HCT116 (cell line): ENCODE results near the gene GABRE. TPM values are rescaled to one million over a fixed set of nuclear protein-coding genes. Genes with fewer than 3 reads are reported as not detected.
A peak's percentile ranks its signal among the peaks of the same experiment; 100 is the strongest.

Source experiments
- ATAC-seq: fragments of 200-7000 bp; cut with Tn5 transposase; 2 replicates; pipeline ENCODE4 v1.9.1; 2020; ENCODE audit warnings: mild to moderate bottlenecking, moderate library complexity
- BruUV-seq: library from RNA; stranded (reverse); fragments of 400-500 nt; replicated peaks from 2 replicates; lab custom pipeline; 2021; lab: Mats Ljungman, UMichigan
- CTCF ChIA-PET: fragments of 300-600 bp; sonication (Branson Sonifier 250); formaldehyde crosslinking; loops from one replicate; lab custom pipeline; 2021; ENCODE audit warnings: antibody characterized with exemption; lab: Charles Lee
- POLR2A ChIA-PET: fragments of 300-600, 350-600 bp; sonication (Branson Sonifier 250); formaldehyde crosslinking; loops from one replicate; lab custom pipeline; 2021; ENCODE audit warnings: antibody characterized with exemption; lab: Charles Lee
- RAD21 ChIA-PET, 2 experiments: fragments of 300-600 bp; sonication (Branson Sonifier 250); formaldehyde crosslinking; loops; one replicate each; lab custom pipeline; 2023; ENCODE audit warnings: low total read pairs in 2 of 2; ENCODE audit not compliant: uncharacterized antibody in 2 of 2, unreplicated experiment in 2 of 2, low non-redundant PET in 1 of 2; lab: Charles Lee
- DNase-seq: peaks from one replicate; pipeline ENCODE4 v3.0.0-alpha.2; 2010; ENCODE audit warnings: low read depth, low spot score
- H2AFZ ChIP-seq: fragments of 200-600 bp; shearing (Covaris generic), sonication (generic); 2 replicates; pipeline ENCODE4 v1.6.1; 2017; ENCODE audit warnings: low read depth, mixed run types, mixed read lengths, antibody characterized with exemption, low read length; ENCODE audit not compliant: poor library complexity, severe bottlenecking
- H3K27ac ChIP-seq: 2 replicates; pipeline ENCODE4 v1.5.1; 2012; ENCODE audit warnings: low read depth, low read length
- H3K27me3 ChIP-seq: fragments of 200-600 bp; sonication (generic); 2 replicates; pipeline ENCODE4 v1.6.1; 2016; ENCODE audit warnings: mixed run types, low read length, mixed read lengths; ENCODE audit not compliant: insufficient read depth
- H3K36me3 ChIP-seq, 2 experiments: fragments of 200-500 bp in 1 of 2; fragments of 200-600 bp in 1 of 2; sonication (Bioruptor generic) in 1 of 2; sonication (generic) in 1 of 2; 2 replicates each; pipeline versions ENCODE4 v1.5.1 to v1.6.1; 2014 to 2016; ENCODE audit warnings: low read length in 2 of 2, inconsistent platforms in 1 of 2, mixed read lengths in 1 of 2, mixed run types in 1 of 2; ENCODE audit not compliant: insufficient read depth in 2 of 2, control insufficient read depth in 1 of 2
- H3K4me1 ChIP-seq, 2 experiments: fragments of 200-600 bp in 1 of 2; sonication (generic) in 1 of 2; 2 replicates each; pipeline versions ENCODE4 v1.5.1 to v1.6.1; 2012 to 2017; ENCODE audit warnings: low read length in 2 of 2, inconsistent platforms in 1 of 2, mild to moderate bottlenecking in 1 of 2, mixed read lengths in 1 of 2, mixed run types in 1 of 2, moderate library complexity in 1 of 2; ENCODE audit not compliant: insufficient read depth in 2 of 2, control insufficient read depth in 1 of 2
- H3K4me2 ChIP-seq: fragments of 200-600 bp; sonication (generic); 2 replicates; pipeline ENCODE4 v1.6.1; 2017; ENCODE audit warnings: mixed run types, low read length, mixed read lengths
- H3K4me3 ChIP-seq, 2 experiments: fragments of 200-600 bp in 1 of 2; sonication (generic) in 1 of 2; replicated peaks in 1 of 2; 2 replicates each; pipeline ENCODE4 v1.5.1; 2011 to 2016; ENCODE audit warnings: low read length in 2 of 2, control low read depth in 1 of 2, low read depth in 1 of 2, mild to moderate bottlenecking in 1 of 2, mixed read lengths in 1 of 2, mixed run types in 1 of 2
- H3K79me2 ChIP-seq: fragments of 200-600 bp; sonication (generic); 2 replicates; pipeline ENCODE4 v1.6.1; 2017; ENCODE audit warnings: mild to moderate bottlenecking, mixed run types, low read length, moderate library complexity, mixed read lengths; ENCODE audit not compliant: insufficient read depth
- H3K9ac ChIP-seq: fragments of 200-600 bp; sonication (generic); 2 replicates; pipeline ENCODE4 v1.6.1; 2016; ENCODE audit warnings: low read length, mixed read lengths
- H3K9me2 ChIP-seq: fragments of 200-600 bp; sonication (generic), shearing (Covaris generic); 2 replicates; pipeline ENCODE4 v1.6.1; 2017; ENCODE audit warnings: mixed run types, mild to moderate bottlenecking, moderate library complexity; ENCODE audit not compliant: insufficient read depth
- H3K9me3 ChIP-seq, 2 experiments: fragments of 200-500 bp in 1 of 2; fragments of 200-600 bp in 1 of 2; sonication (Bioruptor generic) in 1 of 2; sonication (generic) in 1 of 2; 2 replicates each; pipeline ENCODE4 v1.6.1; 2014 to 2017; ENCODE audit warnings: low read length in 2 of 2, mixed read lengths in 2 of 2, inconsistent platforms in 1 of 2, low read depth in 1 of 2, mild to moderate bottlenecking in 1 of 2, mixed run types in 1 of 2, moderate library complexity in 1 of 2; ENCODE audit not compliant: control insufficient read depth in 1 of 2, insufficient read depth in 1 of 2
- H4K20me1 ChIP-seq: fragments of 200-600 bp; sonication (generic), shearing (Covaris generic); 2 replicates; pipeline ENCODE4 v1.6.1; 2017; ENCODE audit warnings: mixed run types, mild to moderate bottlenecking, moderate library complexity; ENCODE audit not compliant: insufficient read depth
- ATF3 ChIP-seq: IDR thresholded peaks from 2 replicates; pipeline ENCODE4 v1.6.1; 2012
- CEBPB ChIP-seq: IDR thresholded peaks from 2 replicates; pipeline ENCODE4 v1.6.1; 2012; ENCODE audit warnings: low read depth
- CTCF ChIP-seq, 3 experiments: fragments of 200-600 bp in 1 of 3; sonication (generic) in 1 of 3; IDR thresholded peaks in 2 of 3; conservative IDR thresholded peaks in 1 of 3; 2 replicates each; pipeline ENCODE4 v1.5.1; 2012 to 2017; ENCODE audit warnings: low read depth in 2 of 3, low read length in 2 of 3, antibody characterized with exemption in 1 of 3, borderline replicate concordance in 1 of 3, control low read depth in 1 of 3, mild to moderate bottlenecking in 1 of 3, mixed read lengths in 1 of 3, mixed run types in 1 of 3, moderate library complexity in 1 of 3; ENCODE audit not compliant: insufficient read depth in 1 of 3
- EGR1 ChIP-seq: IDR thresholded peaks from 2 replicates; pipeline ENCODE4 v1.6.1; 2012; ENCODE audit warnings: low read depth
- EZH2 ChIP-seq: fragments of 200-600 bp; sonication (generic); IDR thresholded peaks from 2 replicates; pipeline ENCODE4 v1.6.1; 2017; ENCODE audit warnings: antibody characterized with exemption, mixed run types
- EZH2phosphoT487 ChIP-seq: fragments of 200-600 bp; IDR thresholded peaks from 2 replicates; pipeline ENCODE4 v1.6.1; 2018; ENCODE audit warnings: antibody characterized with exemption, borderline replicate concordance
- FOSL1 ChIP-seq: IDR thresholded peaks from 2 replicates; pipeline ENCODE4 v1.6.1; 2012; ENCODE audit warnings: low read depth
- JUND ChIP-seq: IDR thresholded peaks from 2 replicates; pipeline ENCODE4 v1.6.1; 2012
- MAX ChIP-seq: IDR thresholded peaks from 2 replicates; pipeline ENCODE4 v1.6.1; 2012
- POLR2A ChIP-seq: IDR thresholded peaks from 2 replicates; pipeline ENCODE4 v1.7.0; 2011; ENCODE audit warnings: borderline replicate concordance; ENCODE audit not compliant: insufficient read depth, insufficient read length; ENCODE audit errors: extremely low read depth
- POLR2AphosphoS5 ChIP-seq: IDR thresholded peaks from 2 replicates; pipeline ENCODE4 v1.6.1; 2011; ENCODE audit warnings: mild to moderate bottlenecking, low read depth, low read length, moderate library complexity
- RAD21 ChIP-seq: IDR thresholded peaks from 2 replicates; pipeline ENCODE4 v1.6.1; 2012; ENCODE audit warnings: low read depth, mild to moderate bottlenecking
- REST ChIP-seq: IDR thresholded peaks from 2 replicates; pipeline ENCODE4 v1.6.1; 2012; ENCODE audit warnings: low read depth
- SP1 ChIP-seq: IDR thresholded peaks from 2 replicates; pipeline ENCODE4 v1.6.1; 2012; ENCODE audit warnings: low read depth
- SRF ChIP-seq: IDR thresholded peaks from 2 replicates; pipeline ENCODE4 v1.6.1; 2012; ENCODE audit warnings: low read depth
- ZBTB33 ChIP-seq: IDR thresholded peaks from 2 replicates; pipeline ENCODE4 v1.6.1; 2011; ENCODE audit warnings: mild to moderate bottlenecking, low read length, moderate library complexity; ENCODE audit not compliant: insufficient replicate concordance; ENCODE audit errors: extremely low read depth
- ZFX ChIP-seq: fragments of 450-650 bp; IDR thresholded peaks from 2 replicates; pipeline ENCODE4 v1.6.1; 2017
- ZNF274 ChIP-seq: fragments of 200-500 bp; sonication (Bioruptor generic); IDR thresholded peaks from 2 replicates; pipeline ENCODE4 v1.6.1; 2014; ENCODE audit warnings: mild to moderate bottlenecking, low read depth, low read length, inconsistent platforms
- intact Hi-C: fragments of 100-400 bp; cut with micrococcal nuclease; formaldehyde crosslinking; loops from 2 replicates; pipeline ENCODE4 v1.10.0; 2022
- total RNA-seq: library from RNA; stranded (reverse); gene quantifications from one replicate; pipeline ENCODE4 v1.2.1, GENCODE V29; 2021; ENCODE audit not compliant: unreplicated experiment

The GABRE gene
- total RNA-seq, 1 experiment from 2014 or later: 3.9 TPM

GRCh38 chrX:151973851-151974335 is 583 bp downstream of the GABRE start:
- H3K9me2 ChIP-seq: no peaks in the 10 kb centered on the region
- H3K9me3 ChIP-seq: no peaks in the 10 kb centered on the region
- H3K4me1 ChIP-seq: peaks cover 15 to 29% of the 10 kb centered on the region in 2 experiments; a peak in 3 of 4 replicates
- ChIA-PET CTCF (no interaction called here), RAD21 (no interaction called here), POLR2A (interaction anchor here (2.2 kb wide), 1 partner anchor 10 kb away, joined by 7 read pairs; no protein-coding TSS in a partner anchor)
- TF ChIP-seq CEBPB (no peak), ATF3 (no peak), MAX (no peak), POLR2AphosphoS5 (no peak), ZFX (no peak), RAD21 (no peak), ZNF274 (no peak), SRF (no peak), EGR1 (no peak), EZH2 (no peak), SP1 (no peak), JUND (no peak), CTCF (IDR thresholded peaks at IDR 0.05 in 2 of 3, conservative IDR thresholded peaks at IDR 0.05 in 1 of 3; ENCODE audit: borderline replicate concordance in 1 of 3, insufficient read depth in 1 of 3, low read depth in 2 of 3, low read length in 2 of 3) (no peak), POLR2A (no peak), EZH2phosphoT487 (no peak), ZBTB33 (no peak), FOSL1 (no peak), REST (no peak)
- peak overlapping the region; percentile 38 to 57 for H3K4me3 ChIP-seq
- DNase-seq: no peak
- no peaks in the 10 kb centered on the region; the same call in 1 of the 2 replicates for H3K27me3 ChIP-seq
- no peaks in the 10 kb centered on the region for H3K36me3 ChIP-seq
- no peaks in the 10 kb centered on the region for H4K20me1 ChIP-seq
- ATAC-seq: peak; percentile 48
- intact Hi-C loops: no loop called here
- no peak overlapping the region for H2AFZ ChIP-seq
- H3K27ac ChIP-seq: no peak overlapping the region
- H3K79me2 ChIP-seq: no peaks in the 10 kb centered on the region
- no TSS peak for BruUV-seq
- peak overlapping the region; percentile 77 for H3K4me2 ChIP-seq
- peak overlapping the region; percentile 46 for H3K9ac ChIP-seq
